ENCODE results near the gene SMAP1.

DNA sequence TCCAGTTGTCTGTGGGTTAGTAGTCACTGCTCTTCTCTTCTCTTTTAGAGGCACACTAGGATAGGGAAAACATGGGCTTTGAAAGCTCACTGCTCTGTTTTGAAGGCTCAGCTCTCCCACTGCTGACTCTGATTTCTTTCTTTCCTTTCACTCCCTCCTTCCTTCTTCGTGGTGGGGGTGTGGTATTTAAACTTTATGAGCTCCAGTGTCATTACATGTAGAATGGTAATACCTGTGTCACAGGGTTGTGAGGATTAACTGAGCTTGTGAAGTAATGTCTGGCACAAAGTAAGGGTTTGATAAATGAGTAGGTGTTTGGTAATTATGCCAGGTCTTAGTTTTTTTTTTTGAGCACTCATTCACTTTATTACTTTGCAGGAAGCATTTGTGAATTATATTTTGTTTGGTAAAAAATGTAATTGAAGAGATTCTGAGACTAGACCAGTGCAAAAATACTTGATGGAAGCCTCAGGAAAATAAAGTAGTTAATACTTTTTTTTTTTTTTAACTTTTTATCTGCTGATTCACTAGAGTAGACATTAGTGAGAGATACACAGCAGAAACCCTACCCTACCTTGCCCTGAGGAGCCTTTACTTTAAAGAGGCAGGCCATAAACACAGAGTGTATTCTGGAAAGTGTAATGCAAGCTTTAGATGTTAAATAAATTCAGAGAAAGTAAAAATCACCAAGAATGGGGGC, 17.3 kb downstream of the SMAP1 start:
- no peak for TF ChIP-seq CTCF (IDR thresholded peaks at IDR 0.05 in 4 of 5, conservative IDR thresholded peaks at IDR 0.05 in 1 of 5)
- TF ChIP-seq POLR2A (IDR thresholded peaks at IDR 0.05) = peak in 1 of 2 donors; percentile 60
